ENCODE data around the gene CASQ2.

The CASQ2 gene

GRCh38 chr1:115726570-115726969, 41.9 kb downstream of the CASQ2 start:
- H3K79me2 ChIP-seq (ENCODE audit: low read length), result no peaks in the 10 kb centered on the region
- H3K4me2 ChIP-seq (ENCODE audit: low read depth, low read length), result no peak overlapping the region
- no peaks in the 10 kb centered on the region for H4K20me1 ChIP-seq (ENCODE audit: insufficient read depth, low read length)
- no peak overlapping the region for H3K27ac ChIP-seq (ENCODE audit: low read length)
- no peak for TF ChIP-seq EZH2phosphoT487 (IDR thresholded peaks at IDR 0.05; ENCODE audit: low read length)
- TF ChIP-seq EZH2 (optimal IDR thresholded peaks at IDR 0.05; ENCODE audit: low read depth, low read length), result no peak
- TF ChIP-seq, protein P1, sequence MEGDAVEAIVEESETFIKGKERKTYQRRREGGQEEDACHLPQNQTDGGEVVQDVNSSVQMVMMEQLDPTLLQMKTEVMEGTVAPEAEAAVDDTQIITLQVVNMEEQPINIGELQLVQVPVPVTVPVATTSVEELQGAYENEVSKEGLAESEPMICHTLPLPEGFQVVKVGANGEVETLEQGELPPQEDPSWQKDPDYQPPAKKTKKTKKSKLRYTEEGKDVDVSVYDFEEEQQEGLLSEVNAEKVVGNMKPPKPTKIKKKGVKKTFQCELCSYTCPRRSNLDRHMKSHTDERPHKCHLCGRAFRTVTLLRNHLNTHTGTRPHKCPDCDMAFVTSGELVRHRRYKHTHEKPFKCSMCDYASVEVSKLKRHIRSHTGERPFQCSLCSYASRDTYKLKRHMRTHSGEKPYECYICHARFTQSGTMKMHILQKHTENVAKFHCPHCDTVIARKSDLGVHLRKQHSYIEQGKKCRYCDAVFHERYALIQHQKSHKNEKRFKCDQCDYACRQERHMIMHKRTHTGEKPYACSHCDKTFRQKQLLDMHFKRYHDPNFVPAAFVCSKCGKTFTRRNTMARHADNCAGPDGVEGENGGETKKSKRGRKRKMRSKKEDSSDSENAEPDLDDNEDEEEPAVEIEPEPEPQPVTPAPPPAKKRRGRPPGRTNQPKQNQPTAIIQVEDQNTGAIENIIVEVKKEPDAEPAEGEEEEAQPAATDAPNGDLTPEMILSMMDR (IDR thresholded peaks at IDR 0.05; ENCODE audit: low read length), result no peak
- no peaks in the 10 kb centered on the region for H3K9me3 ChIP-seq (replicated peaks; ENCODE audit: insufficient read depth, low read length)
- H2AFZ ChIP-seq (ENCODE audit: low read length), result no peak overlapping the region
- no peaks in the 10 kb centered on the region for H3K9me2 ChIP-seq (replicated peaks; ENCODE audit: insufficient read depth, low read length)
- no peak overlapping the region for H3K9ac ChIP-seq (ENCODE audit: low read length)
- H3K4me3 ChIP-seq (ENCODE audit: low read length), result no peak overlapping the region
- no peaks in the 10 kb centered on the region for H3K36me3 ChIP-seq (replicated peaks; ENCODE audit: insufficient read depth, low read length)
- no peaks in the 10 kb centered on the region for H3K27me3 ChIP-seq (replicated peaks; ENCODE audit: insufficient read depth, low read length)
- H3K4me1 ChIP-seq (ENCODE audit: low read length), result no peaks in the 10 kb centered on the region
- no peaks in the 10 kb centered on the region for H3F3A ChIP-seq (ENCODE audit: insufficient read depth, low read length)
- no peak for DNase-seq

GRCh38 chr1:115726161-115726560, 42.4 kb downstream of the CASQ2 start:
- H3K4me3 ChIP-seq (ENCODE audit: low read length), result no peak overlapping the region
- H3K36me3 ChIP-seq (replicated peaks; ENCODE audit: insufficient read depth, low read length), result no peaks in the 10 kb centered on the region
- no peaks in the 10 kb centered on the region for H3K9me2 ChIP-seq (replicated peaks; ENCODE audit: insufficient read depth, low read length)
- H3K27me3 ChIP-seq (replicated peaks; ENCODE audit: insufficient read depth, low read length), result no peaks in the 10 kb centered on the region
- no peaks in the 10 kb centered on the region for H4K20me1 ChIP-seq (ENCODE audit: insufficient read depth, low read length)
- H2AFZ ChIP-seq (ENCODE audit: low read length), result no peak overlapping the region
- H3K79me2 ChIP-seq (ENCODE audit: low read length), result no peaks in the 10 kb centered on the region
- H3K9ac ChIP-seq (ENCODE audit: low read length), result no peak overlapping the region
- H3K4me1 ChIP-seq (ENCODE audit: low read length), result no peaks in the 10 kb centered on the region
- DNase-seq, result no peak
- H3K4me2 ChIP-seq (ENCODE audit: low read depth, low read length), result no peak overlapping the region
- no peak overlapping the region for H3K27ac ChIP-seq (ENCODE audit: low read length)
- H3F3A ChIP-seq (ENCODE audit: insufficient read depth, low read length), result no peaks in the 10 kb centered on the region
- H3K9me3 ChIP-seq (replicated peaks; ENCODE audit: insufficient read depth, low read length), result no peaks in the 10 kb centered on the region
- TF ChIP-seq, protein P1 (IDR thresholded peaks at IDR 0.05; ENCODE audit: low read length), result no peak
- TF ChIP-seq EZH2 (optimal IDR thresholded peaks at IDR 0.05; ENCODE audit: low read depth, low read length), result no peak
- no peak for TF ChIP-seq EZH2phosphoT487 (IDR thresholded peaks at IDR 0.05; ENCODE audit: low read length)

DNA sequence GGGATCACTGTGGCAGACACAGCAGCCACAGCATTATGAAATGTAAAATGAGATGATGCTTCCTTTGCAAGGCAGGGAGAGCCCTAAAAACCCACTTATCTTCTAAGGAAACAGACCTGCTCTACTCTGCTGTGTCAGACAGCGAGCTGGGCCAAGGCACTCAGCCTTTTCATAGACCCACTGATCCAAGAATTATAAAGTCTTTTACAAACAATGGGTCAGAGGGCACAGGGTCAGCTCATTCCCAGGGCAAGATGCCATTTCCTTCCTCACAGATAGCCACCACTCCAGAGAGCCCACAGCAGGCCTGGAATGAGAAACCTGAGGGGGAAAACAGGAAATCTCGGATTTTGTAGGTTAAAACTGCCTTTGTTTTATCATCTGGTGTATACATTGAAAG, 42.9 kb downstream of the CASQ2 start:
- no peak overlapping the region for H3K27ac ChIP-seq (ENCODE audit: low read length)
- H3K9me2 ChIP-seq (replicated peaks; ENCODE audit: insufficient read depth, low read length), result no peaks in the 10 kb centered on the region
- H3K9ac ChIP-seq (ENCODE audit: low read length), result no peak overlapping the region
- no peak overlapping the region for H3K4me2 ChIP-seq (ENCODE audit: low read depth, low read length)
- no peaks in the 10 kb centered on the region for H3K36me3 ChIP-seq (replicated peaks; ENCODE audit: insufficient read depth, low read length)
- H3K27me3 ChIP-seq (replicated peaks; ENCODE audit: insufficient read depth, low read length), result no peaks in the 10 kb centered on the region
- no peaks in the 10 kb centered on the region for H3K79me2 ChIP-seq (ENCODE audit: low read length)
- no peaks in the 10 kb centered on the region for H4K20me1 ChIP-seq (ENCODE audit: insufficient read depth, low read length)
- no peaks in the 10 kb centered on the region for H3K9me3 ChIP-seq (replicated peaks; ENCODE audit: insufficient read depth, low read length)
- no peak overlapping the region for H3K4me3 ChIP-seq (ENCODE audit: low read length)
- DNase-seq, result no peak
- TF ChIP-seq, protein P1 (IDR thresholded peaks at IDR 0.05; ENCODE audit: low read length), result no peak
- TF ChIP-seq EZH2phosphoT487 (IDR thresholded peaks at IDR 0.05; ENCODE audit: low read length) (no peak), EZH2 (optimal IDR thresholded peaks at IDR 0.05; ENCODE audit: low read depth, low read length) (no peak)
- no peak overlapping the region for H2AFZ ChIP-seq (ENCODE audit: low read length)
- H3F3A ChIP-seq (ENCODE audit: insufficient read depth, low read length), result no peaks in the 10 kb centered on the region
- H3K4me1 ChIP-seq (ENCODE audit: low read length), result no peaks in the 10 kb centered on the region

Measured in MM.1S (cell line).